Keratinocyte (primary cell): ENCODE measurements around the gene GINS2.

Experiments
- EZH2 ChIP-seq: IDR thresholded peaks from one replicate; pipeline ENCODE4 v1.6.1; 2012; ENCODE audit warnings: inconsistent platforms, mild to moderate bottlenecking, low read length, moderate library complexity
- TF ChIP-seq, protein P1 (sequence below), 3 experiments: IDR thresholded peaks in 1 of 3; conservative IDR thresholded peaks in 1 of 3; optimal IDR thresholded peaks in 1 of 3; 2 replicates in 2 of 3; 3 replicates in 1 of 3; pipeline versions ENCODE3 to v1.5.1; 2011; ENCODE audit warnings: low read length in 3 of 3, mild to moderate bottlenecking in 3 of 3, moderate library complexity in 2 of 3, control low read depth in 1 of 3, inconsistent platforms in 1 of 3; ENCODE audit not compliant: insufficient read depth in 2 of 3; ENCODE audit errors: extremely low read depth in 1 of 3

DNA sequence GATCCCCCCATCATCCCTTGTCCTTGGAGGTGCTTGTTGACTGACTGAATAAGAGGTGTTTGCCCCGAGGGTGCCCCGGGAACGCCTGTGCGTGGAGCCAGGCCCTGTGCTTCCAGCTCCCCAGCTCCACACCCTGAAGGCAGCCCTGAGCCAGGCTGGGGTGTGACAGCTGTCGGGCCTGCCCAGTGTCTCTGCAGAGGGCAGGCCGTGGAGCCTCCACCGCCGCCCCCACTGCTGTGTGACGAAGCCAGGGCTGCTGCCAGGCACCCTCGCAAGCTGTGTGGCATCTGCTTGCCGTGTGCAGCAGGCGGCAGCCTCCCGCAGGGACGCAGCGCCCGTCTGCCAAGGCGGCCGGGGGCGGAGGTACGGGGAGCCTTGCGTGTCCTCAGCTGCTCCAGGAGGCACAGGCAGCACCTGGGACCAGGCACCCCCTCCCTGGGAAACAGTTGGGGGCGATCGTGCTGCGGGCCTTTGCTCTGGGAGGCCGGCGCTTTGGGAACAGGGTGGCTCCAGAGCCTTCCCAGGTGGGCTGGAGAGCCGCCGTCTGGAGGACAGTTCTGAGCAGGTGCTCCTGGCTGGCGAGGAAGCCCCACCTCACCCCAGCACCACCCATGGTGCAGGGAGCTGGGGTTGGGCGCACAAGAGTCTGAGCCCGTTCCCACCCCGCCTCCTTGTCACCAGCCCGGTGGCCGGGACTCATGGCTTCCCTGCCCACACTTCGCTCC, 49.1 kb downstream of the GINS2 start:
- TF ChIP-seq, protein P1, sequence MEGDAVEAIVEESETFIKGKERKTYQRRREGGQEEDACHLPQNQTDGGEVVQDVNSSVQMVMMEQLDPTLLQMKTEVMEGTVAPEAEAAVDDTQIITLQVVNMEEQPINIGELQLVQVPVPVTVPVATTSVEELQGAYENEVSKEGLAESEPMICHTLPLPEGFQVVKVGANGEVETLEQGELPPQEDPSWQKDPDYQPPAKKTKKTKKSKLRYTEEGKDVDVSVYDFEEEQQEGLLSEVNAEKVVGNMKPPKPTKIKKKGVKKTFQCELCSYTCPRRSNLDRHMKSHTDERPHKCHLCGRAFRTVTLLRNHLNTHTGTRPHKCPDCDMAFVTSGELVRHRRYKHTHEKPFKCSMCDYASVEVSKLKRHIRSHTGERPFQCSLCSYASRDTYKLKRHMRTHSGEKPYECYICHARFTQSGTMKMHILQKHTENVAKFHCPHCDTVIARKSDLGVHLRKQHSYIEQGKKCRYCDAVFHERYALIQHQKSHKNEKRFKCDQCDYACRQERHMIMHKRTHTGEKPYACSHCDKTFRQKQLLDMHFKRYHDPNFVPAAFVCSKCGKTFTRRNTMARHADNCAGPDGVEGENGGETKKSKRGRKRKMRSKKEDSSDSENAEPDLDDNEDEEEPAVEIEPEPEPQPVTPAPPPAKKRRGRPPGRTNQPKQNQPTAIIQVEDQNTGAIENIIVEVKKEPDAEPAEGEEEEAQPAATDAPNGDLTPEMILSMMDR (optimal IDR thresholded peaks at IDR 0.05 in 1 of 3, IDR thresholded peaks at IDR 0.05 in 1 of 3, conservative IDR thresholded peaks at IDR 0.05 in 1 of 3; ENCODE audit: extremely low read depth in 1 of 3, insufficient read depth in 2 of 3, low read length in 3 of 3), result peak in 2 of 3 experiments; percentile 40 to 49
- TF ChIP-seq EZH2, result no peak
